ENCODE data around the gene OXTR. TPM values are rescaled to one million over a fixed set of nuclear protein-coding genes. Genes with fewer than 3 reads are reported as not detected.

OXTR gene
- total RNA-seq, 1 experiment from 2014 or later: 4.1 TPM

GRCh38 chr3:8794247-8794646 lies 24.8 kb upstream of the OXTR start:
- Histone ChIP-seq H4K20me1 (ENCODE audit: insufficient read depth, low read depth, low read length) (no peaks in the 10 kb centered on the region), H3K9ac (ENCODE audit: low read length) (no peak overlapping the region), H3K4me1 (ENCODE audit: low read length) (no peaks in the 10 kb centered on the region), H3K4me2 (ENCODE audit: low read depth, low read length, poor library complexity, severe bottlenecking) (no peak overlapping the region), H3K79me2 (ENCODE audit: low read length) (no peaks in the 10 kb centered on the region), H3K4me3 (ENCODE audit: low read length) (no peak overlapping the region), H3K9me3 (ENCODE audit: low read length) (no peaks in the 10 kb centered on the region), H2AFZ (ENCODE audit: low read length) (no peak overlapping the region), H3K27ac (ENCODE audit: low read length) (no peak overlapping the region), H3K27me3 (ENCODE audit: low read length) (no peaks in the 10 kb centered on the region), H3K9me2 (replicated peaks; ENCODE audit: insufficient read depth, low read length) (no peaks in the 10 kb centered on the region), H3K36me3 (ENCODE audit: insufficient read depth, low read length) (no peaks in the 10 kb centered on the region; the same call in 1 of the 2 replicates)
- no peak for DNase-seq

GRCh38 chr3:8793242-8793641 lies 23.8 kb upstream of the OXTR start:
- Histone ChIP-seq H3K9ac (ENCODE audit: low read length) (no peak overlapping the region), H3K4me1 (ENCODE audit: low read length) (no peaks in the 10 kb centered on the region), H3K9me3 (ENCODE audit: low read length) (no peaks in the 10 kb centered on the region), H3K9me2 (replicated peaks; ENCODE audit: insufficient read depth, low read length) (no peaks in the 10 kb centered on the region), H4K20me1 (ENCODE audit: insufficient read depth, low read depth, low read length) (no peaks in the 10 kb centered on the region), H3K79me2 (ENCODE audit: low read length) (no peaks in the 10 kb centered on the region), H2AFZ (ENCODE audit: low read length) (no peak overlapping the region), H3K4me3 (ENCODE audit: low read length) (no peak overlapping the region), H3K27ac (ENCODE audit: low read length) (no peak overlapping the region), H3K27me3 (ENCODE audit: low read length) (no peaks in the 10 kb centered on the region), H3K36me3 (ENCODE audit: insufficient read depth, low read length) (no peaks in the 10 kb centered on the region; the same call in 1 of the 2 replicates), H3K4me2 (ENCODE audit: low read depth, low read length, poor library complexity, severe bottlenecking) (no peak overlapping the region)
- DNase-seq: no peak

- Histone ChIP-seq H3K4me3 (ENCODE audit: low read length) (no peak overlapping the region), H3K4me1 (ENCODE audit: low read length) (no peaks in the 10 kb centered on the region), H2AFZ (ENCODE audit: low read length) (no peak overlapping the region), H3K79me2 (ENCODE audit: low read length) (no peaks in the 10 kb centered on the region), H4K20me1 (ENCODE audit: insufficient read depth, low read depth, low read length) (no peaks in the 10 kb centered on the region), H3K36me3 (ENCODE audit: insufficient read depth, low read length) (no peaks in the 10 kb centered on the region; the same call in 1 of the 2 replicates), H3K9me3 (ENCODE audit: low read length) (no peaks in the 10 kb centered on the region), H3K9ac (ENCODE audit: low read length) (no peak overlapping the region), H3K27ac (ENCODE audit: low read length) (no peak overlapping the region), H3K27me3 (ENCODE audit: low read length) (no peaks in the 10 kb centered on the region), H3K9me2 (replicated peaks; ENCODE audit: insufficient read depth, low read length) (no peaks in the 10 kb centered on the region; the same call in 1 of the 2 replicates), H3K4me2 (ENCODE audit: low read depth, low read length, poor library complexity, severe bottlenecking) (no peak overlapping the region)
- DNase-seq: no peak
These were observed 21.1 kb upstream of the OXTR start for GRCh38 chr3:8790529-8790928.

- Histone ChIP-seq H3K36me3 (ENCODE audit: insufficient read depth, low read length) (no peaks in the 10 kb centered on the region), H3K27me3 (ENCODE audit: low read length) (no peaks in the 10 kb centered on the region), H2AFZ (ENCODE audit: low read length) (no peak overlapping the region), H3K4me1 (ENCODE audit: low read length) (peaks cover 6% of the 10 kb centered on the region; the same call in 1 of the 2 replicates), H3K4me2 (ENCODE audit: low read depth, low read length, poor library complexity, severe bottlenecking) (no peak overlapping the region), H3K4me3 (ENCODE audit: low read length) (no peak overlapping the region), H4K20me1 (ENCODE audit: insufficient read depth, low read depth, low read length) (peaks cover 14% of the 10 kb centered on the region), H3K79me2 (ENCODE audit: low read length) (no peaks in the 10 kb centered on the region), H3K9me3 (ENCODE audit: low read length) (no peaks in the 10 kb centered on the region), H3K9ac (ENCODE audit: low read length) (no peak overlapping the region), H3K27ac (ENCODE audit: low read length) (no peak overlapping the region), H3K9me2 (replicated peaks; ENCODE audit: insufficient read depth, low read length) (no peaks in the 10 kb centered on the region; the same call in 1 of the 2 replicates)
- DNase-seq: no peak
These were observed 15.4 kb upstream of the OXTR start for GRCh38 chr3:8784676-8785435.

GRCh38 chr3:8780279-8780678 lies 10.9 kb upstream of the OXTR start:
- no peak for DNase-seq
- H3K27me3 ChIP-seq (ENCODE audit: low read length): no peaks in the 10 kb centered on the region
- H3K9me2 ChIP-seq (replicated peaks; ENCODE audit: insufficient read depth, low read length): no peaks in the 10 kb centered on the region

GRCh38 chr3:8778475-8778874 lies 9.1 kb upstream of the OXTR start:
- no peaks in the 10 kb centered on the region for H3K9me3 ChIP-seq (ENCODE audit: low read length)

More at GRCh38 chr3:8780279-8780678, 10.9 kb upstream of the OXTR start:
- Histone ChIP-seq H3K4me1 (ENCODE audit: low read length) (peaks cover 21% of the 10 kb centered on the region), H3K4me2 (ENCODE audit: low read depth, low read length, poor library complexity, severe bottlenecking) (no peak overlapping the region), H3K4me3 (ENCODE audit: low read length) (no peak overlapping the region), H2AFZ (ENCODE audit: low read length) (no peak overlapping the region), H3K9me3 (ENCODE audit: low read length) (no peaks in the 10 kb centered on the region), H3K27ac (ENCODE audit: low read length) (no peak overlapping the region), H3K36me3 (ENCODE audit: insufficient read depth, low read length) (no peaks in the 10 kb centered on the region), H4K20me1 (ENCODE audit: insufficient read depth, low read depth, low read length) (peaks cover 34% of the 10 kb centered on the region), H3K9ac (ENCODE audit: low read length) (no peak overlapping the region), H3K79me2 (ENCODE audit: low read length) (no peaks in the 10 kb centered on the region)

GRCh38 chr3:8777978-8778267 lies 8.5 kb upstream of the OXTR start:
- H3K27me3 ChIP-seq (ENCODE audit: low read length): no peaks in the 10 kb centered on the region
- H4K20me1 ChIP-seq (ENCODE audit: insufficient read depth, low read depth, low read length): peaks cover 30% of the 10 kb centered on the region
- no peaks in the 10 kb centered on the region for H3K79me2 ChIP-seq (ENCODE audit: low read length)
- H2AFZ ChIP-seq (ENCODE audit: low read length): no peak overlapping the region
- no peak overlapping the region for H3K4me3 ChIP-seq (ENCODE audit: low read length)
- H3K27ac ChIP-seq (ENCODE audit: low read length): no peak overlapping the region
- no peak overlapping the region for H3K4me2 ChIP-seq (ENCODE audit: low read depth, low read length, poor library complexity, severe bottlenecking)
- no peak for DNase-seq
- 0 out of 2 replicates have a peak, but pooled peaks cover 7% of the 10 kb centered on the region for H3K36me3 ChIP-seq (ENCODE audit: insufficient read depth, low read length)
- H3K9ac ChIP-seq (ENCODE audit: low read length): no peak overlapping the region
- no peaks in the 10 kb centered on the region for H3K9me2 ChIP-seq (replicated peaks; ENCODE audit: insufficient read depth, low read length)
- H3K4me1 ChIP-seq (ENCODE audit: low read length): peaks cover 20% of the 10 kb centered on the region
- no peaks in the 10 kb centered on the region for H3K9me3 ChIP-seq (ENCODE audit: low read length)

More at GRCh38 chr3:8778475-8778874, 9.1 kb upstream of the OXTR start:
- H2AFZ ChIP-seq (ENCODE audit: low read length): no peak overlapping the region
- H3K79me2 ChIP-seq (ENCODE audit: low read length): no peaks in the 10 kb centered on the region
- H4K20me1 ChIP-seq (ENCODE audit: insufficient read depth, low read depth, low read length): peaks cover 34% of the 10 kb centered on the region
- no peak overlapping the region for H3K9ac ChIP-seq (ENCODE audit: low read length)
- H3K27me3 ChIP-seq (ENCODE audit: low read length): no peaks in the 10 kb centered on the region
- 0 out of 2 replicates have a peak, but pooled peaks cover 7% of the 10 kb centered on the region for H3K36me3 ChIP-seq (ENCODE audit: insufficient read depth, low read length)
- H3K4me1 ChIP-seq (ENCODE audit: low read length): peaks cover 21% of the 10 kb centered on the region
- no peak overlapping the region for H3K27ac ChIP-seq (ENCODE audit: low read length)
- H3K4me3 ChIP-seq (ENCODE audit: low read length): no peak overlapping the region
- DNase-seq: no peak
- H3K9me2 ChIP-seq (replicated peaks; ENCODE audit: insufficient read depth, low read length): no peaks in the 10 kb centered on the region
- no peak overlapping the region for H3K4me2 ChIP-seq (ENCODE audit: low read depth, low read length, poor library complexity, severe bottlenecking)

GRCh38 chr3:8777201-8777977 lies 8.0 kb upstream of the OXTR start:
- H3K27me3 ChIP-seq (ENCODE audit: low read length): no peaks in the 10 kb centered on the region
- peaks cover 29% of the 10 kb centered on the region for H4K20me1 ChIP-seq (ENCODE audit: insufficient read depth, low read depth, low read length)
- no peaks in the 10 kb centered on the region for H3K9me3 ChIP-seq (ENCODE audit: low read length)
- H3K4me1 ChIP-seq (ENCODE audit: low read length): peaks cover 15% of the 10 kb centered on the region
- H3K9me2 ChIP-seq (replicated peaks; ENCODE audit: insufficient read depth, low read length): no peaks in the 10 kb centered on the region
- H3K4me3 ChIP-seq (ENCODE audit: low read length): no peak overlapping the region
- no peaks in the 10 kb centered on the region for H3K79me2 ChIP-seq (ENCODE audit: low read length)
- no peak overlapping the region for H3K27ac ChIP-seq (ENCODE audit: low read length)
- H3K4me2 ChIP-seq (ENCODE audit: low read depth, low read length, poor library complexity, severe bottlenecking): no peak overlapping the region
- DNase-seq: peak; percentile 67
- H3K36me3 ChIP-seq (ENCODE audit: insufficient read depth, low read length): 0 out of 2 replicates have a peak, but pooled peaks cover 7% of the 10 kb centered on the region
- H2AFZ ChIP-seq (ENCODE audit: low read length): no peak overlapping the region
- H3K9ac ChIP-seq (ENCODE audit: low read length): no peak overlapping the region

Measured in Karpas-422 (cell line).